NK-92 treated with Interleukin-12 subunit alpha and Interleukin-12 subunit beta, amount 100 ng/mL, for 24 hours (cell line): ENCODE data around the gene PRKCB.
"Not testable (repeated sequence)": the region's sequence is repeated elsewhere in the genome, so short reads cannot be mapped to it uniquely, and the experiment has no call there.

Experiments
- DNase-seq: peaks from one replicate; lab custom pipeline; 2025; lab: John Stamatoyannopoulos, UW

PRKCB gene

GRCh38 chr16:24009098-24009497 lies 173.3 kb downstream of the PRKCB start:
- no peak for DNase-seq

- no peak for DNase-seq
Observed at GRCh38 chr16:24009955-24010354, 174.2 kb downstream of the PRKCB start.

GRCh38 chr16:24010440-24011089 lies 174.8 kb downstream of the PRKCB start:
- peak; percentile 59 for DNase-seq

GRCh38 chr16:24011237-24011636 lies 175.5 kb downstream of the PRKCB start:
- no peak for DNase-seq

- no peak for DNase-seq
Observed at GRCh38 chr16:24013054-24013636, 177.4 kb downstream of the PRKCB start.

- DNase-seq: peak; percentile 51
Observed at GRCh38 chr16:24013864-24014645, 178.3 kb downstream of the PRKCB start.

- not testable (repeated sequence) for DNase-seq
Observed at GRCh38 chr16:24014955-24015354, 179.2 kb downstream of the PRKCB start.

GRCh38 chr16:24015923-24016322 lies 180.1 kb downstream of the PRKCB start:
- DNase-seq: no peak

GRCh38 chr16:24018485-24018884 lies 182.7 kb downstream of the PRKCB start:
- no peak for DNase-seq

GRCh38 chr16:24022797-24023196 lies 187.0 kb downstream of the PRKCB start:
- no peak for DNase-seq

GRCh38 chr16:24023621-24024020 lies 187.8 kb downstream of the PRKCB start:
- DNase-seq: no peak

- no peak for DNase-seq
Observed at GRCh38 chr16:24024971-24025370, 189.2 kb downstream of the PRKCB start.

- DNase-seq: no peak
Observed at GRCh38 chr16:24027466-24027865, 191.7 kb downstream of the PRKCB start.

- not testable (repeated sequence) for DNase-seq
Observed at GRCh38 chr16:24029841-24030240, 194.1 kb downstream of the PRKCB start.

GRCh38 chr16:24035127-24035842 lies 199.5 kb downstream of the PRKCB start:
- no peak for DNase-seq

GRCh38 chr16:24036038-24036543 lies 200.3 kb downstream of the PRKCB start:
- no peak for DNase-seq

GRCh38 chr16:24036614-24037013 lies 200.8 kb downstream of the PRKCB start:
- no peak for DNase-seq

- DNase-seq: no peak
Observed at GRCh38 chr16:24037335-24037734, 201.6 kb downstream of the PRKCB start.

GRCh38 chr16:24041834-24042631 lies 206.2 kb downstream of the PRKCB start:
- peak; percentile 23 for DNase-seq

GRCh38 chr16:24044467-24044866 lies 208.7 kb downstream of the PRKCB start:
- no peak for DNase-seq

GRCh38 chr16:24045641-24046040 lies 209.9 kb downstream of the PRKCB start:
- DNase-seq: no peak
